GM19023 (cell line): ENCODE results near the gene RANBP10.
A peak's percentile ranks its signal among the peaks of the same experiment; 100 is the strongest.

Experiments
- ATAC-seq: cut with Tn5 transposase; IDR thresholded peaks from one replicate; pipeline ENCODE4 v1.9.1; 2021; ENCODE audit warnings: mild to moderate bottlenecking, moderate library complexity; ENCODE audit not compliant: unreplicated experiment

The RANBP10 gene

GRCh38 chr16:67828651-67829050 lies 22.3 kb upstream of the RANBP10 start:
- no peak for ATAC-seq

GRCh38 chr16:67825906-67826305 lies 19.5 kb upstream of the RANBP10 start:
- no peak for ATAC-seq

GRCh38 chr16:67825119-67825518 lies 18.8 kb upstream of the RANBP10 start:
- ATAC-seq, result no peak

- ATAC-seq, result no peak
These were observed 16.2 kb upstream of the RANBP10 start for GRCh38 chr16:67822511-67822910.

DNA sequence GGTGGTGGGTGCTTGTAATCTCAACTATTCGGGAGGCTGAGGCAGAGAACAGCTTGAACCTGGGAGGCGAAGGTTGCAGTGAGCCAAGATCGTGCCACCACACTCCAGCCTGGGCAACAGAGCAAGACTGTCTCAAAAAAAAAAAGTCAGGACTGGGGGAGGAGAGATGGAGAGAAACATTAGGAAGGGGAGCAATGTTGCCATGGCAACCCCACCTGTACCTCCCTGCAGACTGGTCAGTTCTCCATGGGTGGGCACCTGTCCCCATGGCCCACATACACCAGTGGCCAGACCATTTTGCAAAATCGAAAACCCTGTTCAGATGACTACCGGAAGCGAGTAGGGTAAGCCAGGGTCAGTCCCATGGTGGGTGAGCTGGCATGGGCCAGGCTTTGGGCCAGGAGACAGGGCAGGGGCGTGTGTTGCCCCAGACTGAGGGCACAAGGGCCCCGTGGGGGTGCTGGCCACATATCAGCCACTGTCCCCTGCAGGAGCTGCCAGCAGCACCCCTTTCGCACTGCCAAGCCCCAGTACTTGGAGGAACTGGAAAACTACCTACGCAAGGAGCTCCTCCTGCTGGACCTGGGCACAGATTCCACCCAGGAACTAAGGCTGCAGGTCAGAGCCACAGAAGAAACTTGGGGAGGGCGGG lies 14.4 kb upstream of the RANBP10 start:
- no peak for ATAC-seq

DNA sequence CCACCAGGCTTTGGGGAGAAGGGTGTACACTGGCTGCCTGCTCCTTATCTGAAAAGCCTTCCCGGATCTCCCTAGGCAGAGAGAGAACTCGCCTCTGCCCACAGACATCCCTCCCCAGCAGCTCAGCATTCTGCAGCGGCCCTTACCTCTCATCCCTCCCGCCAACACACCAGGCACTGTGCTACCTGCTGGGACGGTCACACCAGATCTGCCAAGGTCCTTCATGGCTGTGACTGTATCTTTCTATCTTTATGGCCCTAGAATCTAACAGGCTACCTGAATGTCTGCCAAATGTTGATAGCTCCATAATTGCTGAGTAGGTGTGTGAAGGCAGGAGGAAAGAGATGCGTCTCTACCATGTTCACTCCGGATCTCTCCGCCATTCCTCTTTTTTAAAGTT lies 8.2 kb upstream of the RANBP10 start:
- no peak for ATAC-seq

GRCh38 chr16:67811899-67812298 lies 5.5 kb upstream of the RANBP10 start:
- ATAC-seq, result no peak

DNA sequence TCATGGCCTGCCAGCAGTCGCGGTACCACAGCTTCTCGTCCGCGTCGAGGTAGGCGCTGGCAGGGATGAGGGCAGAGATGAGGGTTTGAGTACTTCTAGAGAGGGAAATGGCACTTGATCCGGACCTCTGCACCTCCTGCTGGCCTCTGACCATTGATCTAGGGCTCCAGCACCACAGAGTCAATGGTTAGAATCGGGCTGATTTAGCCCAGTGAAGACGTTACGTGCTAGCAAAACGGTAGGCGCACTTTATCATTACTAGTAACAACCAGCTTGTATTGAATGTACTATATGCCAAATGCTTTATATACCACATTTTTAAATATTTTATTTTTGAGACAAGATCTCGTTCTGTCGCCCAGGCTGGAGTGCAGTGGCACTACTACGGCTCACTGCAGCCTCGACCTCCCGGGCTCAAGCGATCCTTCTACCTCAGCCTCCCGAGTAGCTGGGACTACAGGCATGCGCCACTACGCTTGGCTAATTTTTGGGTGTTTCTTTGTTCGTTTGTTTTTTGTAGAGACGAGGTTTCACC lies 855 bp upstream of the RANBP10 start:
- no peak for ATAC-seq

- peak; percentile 2 for ATAC-seq
These were observed 487 bp downstream of the RANBP10 start for GRCh38 chr16:67805718-67806427.

- no peak for ATAC-seq
These were observed 1.4 kb downstream of the RANBP10 start for GRCh38 chr16:67804853-67805542.

DNA sequence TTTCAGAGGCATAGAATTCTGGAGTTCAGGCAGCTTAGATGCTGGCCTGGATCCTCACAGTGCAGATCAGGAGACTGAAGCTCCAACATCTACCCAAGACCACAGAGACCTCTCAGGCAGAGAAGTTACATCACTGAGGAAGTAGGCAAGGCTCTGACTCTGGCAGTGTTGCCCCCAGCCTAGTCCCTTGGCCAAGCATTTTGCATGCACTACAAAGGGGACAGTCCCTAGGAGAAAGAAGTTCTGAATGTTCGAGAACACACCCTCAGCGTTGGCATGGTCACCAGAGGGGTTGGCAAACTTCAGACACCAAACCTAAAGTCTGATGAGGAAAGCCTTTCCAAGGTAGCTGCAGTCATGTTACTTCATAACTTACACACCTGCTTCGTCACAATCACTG lies 2.5 kb downstream of the RANBP10 start:
- ATAC-seq, result no peak

DNA sequence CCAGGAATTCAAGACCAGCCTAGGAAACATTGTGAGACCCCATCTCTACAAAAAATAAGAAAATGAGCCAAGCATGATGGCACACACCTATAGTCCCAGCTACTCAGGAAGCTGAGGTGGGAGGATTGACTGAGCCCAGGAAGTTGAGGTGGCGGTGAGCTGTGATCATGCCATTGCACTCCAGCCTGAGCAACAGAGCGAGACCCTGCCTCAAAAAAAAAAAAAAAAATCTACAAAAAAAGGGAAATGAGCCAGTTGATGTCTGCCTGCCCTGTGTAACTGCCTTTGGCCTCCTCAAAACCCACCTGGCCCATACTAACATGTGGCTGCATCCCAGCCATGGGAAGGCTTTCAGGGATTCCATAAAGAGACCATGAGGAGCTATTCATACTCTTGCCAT lies 4.5 kb downstream of the RANBP10 start:
- no peak for ATAC-seq

DNA sequence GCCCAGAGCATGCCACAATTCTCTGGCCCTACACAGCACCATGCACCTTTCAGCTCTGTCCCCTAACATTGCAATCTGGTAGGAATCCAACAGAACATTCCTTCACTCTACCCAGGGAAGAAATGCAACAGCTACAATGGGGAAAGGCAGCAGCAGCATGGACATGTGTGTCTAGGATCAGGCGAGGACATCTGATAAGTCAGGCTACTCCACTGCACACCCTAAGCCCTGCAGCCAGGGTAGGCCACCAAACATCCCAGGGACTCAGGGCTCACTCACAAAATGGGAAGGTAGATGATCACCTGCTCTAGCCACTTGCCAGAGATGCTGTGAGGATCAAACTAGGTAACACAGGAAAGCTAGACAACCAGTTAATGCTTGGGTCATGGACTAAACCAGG lies 5.1 kb downstream of the RANBP10 start:
- no peak for ATAC-seq

- ATAC-seq, result no peak
These were observed 5.9 kb downstream of the RANBP10 start for GRCh38 chr16:67800338-67800926.

GRCh38 chr16:67796099-67796718 lies 10.2 kb downstream of the RANBP10 start:
- no peak for ATAC-seq

DNA sequence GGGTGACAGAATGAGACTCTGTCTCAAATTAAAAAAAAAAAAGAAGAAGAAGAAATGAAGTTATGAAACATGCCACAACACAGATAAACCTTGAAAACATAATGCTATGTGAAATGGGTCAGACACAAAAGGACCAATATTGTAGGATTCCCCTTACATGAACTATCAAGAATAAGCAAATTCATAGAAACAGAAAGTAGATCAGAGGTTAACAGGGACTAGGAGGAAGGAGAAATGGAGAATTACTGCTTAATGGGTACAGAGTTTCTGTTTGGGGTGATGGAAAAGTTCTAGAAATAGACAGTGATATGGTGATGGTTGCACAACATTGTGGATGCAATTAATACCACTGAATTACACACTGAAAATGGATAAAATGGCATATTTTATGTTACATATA lies 16.3 kb downstream of the RANBP10 start:
- ATAC-seq, result no peak

- ATAC-seq, result no peak
These were observed 19.9 kb downstream of the RANBP10 start for GRCh38 chr16:67786491-67786890.

GRCh38 chr16:67783353-67783725 lies 23.0 kb downstream of the RANBP10 start:
- no peak for ATAC-seq

GRCh38 chr16:67782567-67783352 lies 23.6 kb downstream of the RANBP10 start:
- no peak for ATAC-seq

DNA sequence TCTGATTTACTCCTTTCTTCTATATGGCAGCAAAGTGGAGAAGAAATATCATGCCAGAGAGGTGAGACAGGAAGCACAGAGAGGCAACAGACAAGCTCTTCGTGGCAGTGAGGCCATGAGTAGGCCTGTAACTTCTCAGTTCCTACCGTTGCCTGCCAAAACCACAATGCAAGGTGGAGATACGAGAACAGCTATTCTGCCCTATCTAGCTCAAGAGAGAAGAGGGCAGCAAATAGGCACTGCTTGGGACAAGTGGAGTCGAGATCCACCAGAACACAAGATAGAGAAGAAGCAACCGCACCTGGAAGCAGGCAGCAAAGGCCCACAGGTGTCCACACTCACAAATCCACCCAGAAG lies 24.8 kb downstream of the RANBP10 start:
- no peak for ATAC-seq
